AG09309 (cell line): ENCODE measurements around the gene TBC1D19.

ENCODE experiments used
- DNase-seq: peaks from one replicate; pipeline ENCODE4 v3.0.0-alpha.2; 2010; ENCODE audit warnings: low read depth
- H3K4me3 ChIP-seq: 2 replicates; pipeline ENCODE4 v1.5.1; 2011; ENCODE audit warnings: mild to moderate bottlenecking, low read depth, low read length, moderate library complexity; ENCODE audit not compliant: control insufficient read depth
- CTCF ChIP-seq: IDR thresholded peaks from 2 replicates; pipeline ENCODE4 v1.5.1; 2011; ENCODE audit warnings: mild to moderate bottlenecking, low read depth, low read length, inconsistent platforms; ENCODE audit not compliant: insufficient read depth, control insufficient read depth; ENCODE audit errors: missing control alignments

Gene TBC1D19

DNA sequence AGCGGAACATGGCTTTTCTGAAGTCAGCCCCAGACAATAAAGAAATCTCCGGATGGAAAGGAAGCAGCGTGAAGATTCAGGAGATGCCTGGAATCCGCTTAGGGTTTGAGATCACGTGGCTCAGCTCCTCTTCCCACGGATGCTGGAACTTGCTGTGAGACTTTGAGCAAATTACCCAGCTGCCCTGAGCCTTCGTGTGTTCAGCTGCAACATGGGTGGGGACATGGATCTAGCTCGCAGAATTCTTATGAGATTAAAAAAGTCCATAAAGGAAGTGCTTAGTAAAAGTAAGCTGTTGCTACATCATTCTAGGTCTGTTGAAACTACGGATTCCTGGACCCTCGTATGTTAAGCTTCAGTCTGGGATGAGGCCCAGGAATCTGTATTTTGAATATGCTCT is 221.0 kb downstream of the TBC1D19 start:
- TF ChIP-seq CTCF: no peak
- no peak for DNase-seq
- no peak overlapping the region for H3K4me3 ChIP-seq
